Heart left ventricle (tissue), 16 donors: Measurements from ENCODE around the gene PDGFC. TPM values are rescaled to one million over a fixed set of nuclear protein-coding genes. Genes with fewer than 3 reads are reported as not detected.
A peak's percentile ranks its signal among the peaks of the same experiment; 100 is the strongest.

ENCODE experiments used
- ATAC-seq, 4 donors: fragments of 200-7000 bp; cut with Tn5 transposase; one replicate each; pipeline ENCODE4 v1.9.1; 2020 to 2022; ENCODE audit warnings: moderate library complexity in 4 of 4, mild to moderate bottlenecking in 3 of 4, moderate number of reproducible peaks in 1 of 4
- DNase-seq, 5 donors: peaks; one replicate each; pipeline ENCODE4 v3.0.0-alpha.2; 2020
- H3K27ac ChIP-seq, 12 donors: fragments of 200-600 bp; sonication (generic) in 4 of 12; one replicate each; pipeline versions ENCODE4 v1.5.0 to v1.8.0; 2016 to 2022; ENCODE audit warnings: mild to moderate bottlenecking in 2 of 12
- H3K27me3 ChIP-seq, 9 donors: fragments of 200-600 bp; sonication (generic) in 2 of 9; one replicate each; pipeline versions ENCODE4 v1.5.1 to v1.8.0; 2016 to 2022; ENCODE audit warnings: mild to moderate bottlenecking in 3 of 9
- H3K36me3 ChIP-seq, 9 donors: fragments of 200-600 bp; sonication (generic) in 2 of 9; one replicate each; pipeline versions ENCODE4 v1.5.0 to v1.8.0; 2018 to 2022; ENCODE audit warnings: mild to moderate bottlenecking in 2 of 9
- H3K4me1 ChIP-seq, 12 donors: fragments of 200-600 bp; sonication (generic) in 4 of 12; one replicate each; pipeline versions ENCODE4 v1.5.0 to v1.8.0; 2016 to 2022; ENCODE audit warnings: mild to moderate bottlenecking in 3 of 12
- H3K4me3 ChIP-seq, 12 donors: fragments of 200-600 bp; sonication (generic) in 4 of 12; one replicate each; pipeline versions ENCODE4 v1.5.0 to v1.8.0; 2017 to 2022; ENCODE audit warnings: mild to moderate bottlenecking in 9 of 12, moderate library complexity in 4 of 12
- H3K9me3 ChIP-seq, 12 donors: fragments of 200-600 bp; sonication (generic) in 4 of 12; one replicate each; pipeline versions ENCODE4 v1.5.0 to v1.8.0; 2016 to 2022; ENCODE audit warnings: mild to moderate bottlenecking in 1 of 12
- CTCF ChIP-seq, 12 donors: fragments of 200-600 bp; sonication (generic) in 4 of 12; IDR thresholded peaks; one replicate each; pipeline versions ENCODE4 v1.5.0 to v1.8.0; 2018 to 2022; ENCODE audit warnings: antibody characterized with exemption in 12 of 12, mild to moderate bottlenecking in 5 of 12
- POLR2A ChIP-seq, 2 donors: fragments of 450-650 bp; IDR thresholded peaks; one replicate each; pipeline ENCODE4 v1.6.1; 2017; ENCODE audit warnings: antibody characterized with exemption in 2 of 2, mild to moderate bottlenecking in 2 of 2, moderate library complexity in 2 of 2
- WGBS, 4 donors: extraction: QIAGEN DNeasy Blood & Tissue Kit in 2 of 4; methylation state at CpG; one replicate each; pipeline versions ENCODE4 v1.1.5 to v1.1.7; 2013 to 2018; 5-methylcytosine and 5-hydroxymethylcytosine counted together
- intact Hi-C, 10 donors: fragments of 100-400 bp; cut with DNase I; formaldehyde crosslinking; loops; one replicate each; pipeline versions ENCODE4 v1.11.1 to v1.14.2; 2022
- polyA plus RNA-seq, 2 donors: library from polyadenylated mRNA; stranded (reverse); fragments of 200-250 nt; gene quantifications; one replicate each; pipeline ENCODE4 v1.2.3, GENCODE V29; 2013
- total RNA-seq, 9 donors: library from RNA; depleted of rRNA in 2 of 9; stranded (reverse); fragments of >200 nt in 2 of 9; fragmentation: NEBNext Ultra II Directional in 3 of 9; extraction: Animal tissue kit (Norgen Biotek cat#: 25700) in 3 of 9; gene quantifications; one replicate each; pipeline versions ENCODE4 v1.1.0 to v1.2.4, GENCODE V29; 2016 to 2023
- donor health status: ischemic (EF 13 %, LVEDD 7.1; RV severe dilation, severe dysfunction).
- donor health status: healthy with polysubstance abuse.
- donor health status: DM: no; HTN: yes; CAD: no.
- donor health status: DM: no; HTN: no; CAD: no.
- donor health status: ischemic (EF 25% LVEDD 6.9; RV normal size, moderate dysfunction).
- donor health status: ischemic (EF 25% LVEDD 5.7; RV mildly dilated, moderate dysfunction).
- donor health status: healthy.
- donor health status: DM: yes; HTN: yes; CAD: no.
- donor health status: ischemic (EF 35%, LVEDD 5.7; RV mildly dilated, moderate dysfunction).
- donor health status: nonischemic (EF 11% LVEDD 7.7; RV severe dilation, severe dysfunction).
- donor health status: DM: yes; HTN: yes; CAD: no.
- donor health status: PGD.
- donor health status: ischemic (EF 29% LVEDD 5.4; RV normal size, mild dysfunction).
- donor health status: nonischemic (EF 23%, LVEDD 6.1; RV moderate dilation, normal function).

PDGFC gene
- total and polyA plus RNA-seq, 11 donors: 2.5 to 29.6 (median 12.2) TPM

GRCh38 chr4:156827519-156827918 lies 144.1 kb downstream of the PDGFC start:
- TF ChIP-seq POLR2A (IDR thresholded peaks at IDR 0.05) (no peak), CTCF (IDR thresholded peaks at IDR 0.05) (no peak)
- H3K4me1 ChIP-seq: peaks cover 0 to 17% (median 5%) of the 10 kb centered on the region in 12 donors
- intact Hi-C loops: no loop called here
- peaks cover 0 to 1% (median 0%) of the 10 kb centered on the region in 12 donors for H3K9me3 ChIP-seq
- WGBS, 4 donors: 72 to 97% (median 86%) methylated on average over 2 of the region's 2 CpGs
- no peaks in the 10 kb centered on the region for H3K36me3 ChIP-seq
- H3K27me3 ChIP-seq: no peaks in the 10 kb centered on the region
- ATAC-seq (no peak), DNase-seq (no peak)
- H3K4me3 ChIP-seq: no peak overlapping the region
- no peak overlapping the region for H3K27ac ChIP-seq

GRCh38 chr4:156825074-156825473 lies 146.5 kb downstream of the PDGFC start:
- TF ChIP-seq POLR2A (IDR thresholded peaks at IDR 0.05): no peak
- no peak for TF ChIP-seq CTCF (IDR thresholded peaks at IDR 0.05)
- ATAC-seq: no peak
- Histone ChIP-seq H3K9me3 (peaks cover 0 to 1% (median 0%) of the 10 kb centered on the region in 12 donors), H3K36me3 (no peaks in the 10 kb centered on the region), H3K27me3 (no peaks in the 10 kb centered on the region), H3K4me1 (peaks cover 0 to 23% (median 6%) of the 10 kb centered on the region in 12 donors), H3K4me3 (no peak overlapping the region), H3K27ac (no peak overlapping the region)
- 80 to 90% (median 86%) methylated on average over 4 of the region's 4 CpGs for WGBS, 4 donors
- DNase-seq: no peak
- intact Hi-C loops: no loop called here

DNA sequence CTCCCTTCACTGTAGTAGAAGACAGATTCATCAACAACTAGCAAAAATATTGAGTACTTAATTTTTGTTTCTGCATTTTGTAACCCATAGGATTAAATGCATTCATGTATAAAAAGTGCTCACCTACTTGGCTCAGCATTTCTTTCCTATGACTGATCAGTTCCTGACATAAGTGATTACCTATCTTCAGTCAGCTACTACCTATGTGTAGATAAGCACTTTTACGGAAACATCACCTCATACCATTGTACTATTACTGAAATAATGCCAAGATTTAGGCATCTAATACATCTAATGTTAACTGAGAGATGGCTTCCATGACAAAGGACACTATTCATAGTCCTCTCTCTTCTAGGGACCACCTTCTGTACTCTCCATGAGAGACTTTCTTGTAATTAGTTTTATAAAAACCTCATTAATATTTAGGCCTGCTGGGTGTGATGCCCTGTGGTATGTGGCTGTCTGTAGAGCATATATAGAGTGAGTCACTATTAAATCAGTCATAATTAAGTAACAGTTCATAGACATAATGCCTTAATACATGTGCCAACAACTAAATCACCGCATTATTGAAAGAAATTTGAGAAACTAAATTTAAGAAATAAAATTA lies 147.0 kb downstream of the PDGFC start:
- intact Hi-C loops: no loop called here
- no peak for ATAC-seq
- 82 to 89% (median 85%) methylated on average over 2 of the region's 2 CpGs for WGBS, 4 donors

GRCh38 chr4:156820931-156821330 lies 150.7 kb downstream of the PDGFC start:
- Histone ChIP-seq H3K36me3 (no peaks in the 10 kb centered on the region), H3K4me3 (no peak overlapping the region), H3K27me3 (no peaks in the 10 kb centered on the region), H3K27ac (no peak overlapping the region), H3K9me3 (no peaks in the 10 kb centered on the region), H3K4me1 (peaks cover 0 to 6% (median 0%) of the 10 kb centered on the region in 12 donors)
- DNase-seq (no peak), ATAC-seq (peak in 2 of 4 donors; percentile 33 to 47)
- TF ChIP-seq CTCF (IDR thresholded peaks at IDR 0.05) (no peak), POLR2A (IDR thresholded peaks at IDR 0.05) (no peak)
- intact Hi-C loops: no loop called here
- WGBS, 4 donors: 33 to 41% (median 35%) methylated on average over 3 of the region's 3 CpGs

More for the DNA sequence above, 147.0 kb downstream of the PDGFC start:
- Histone ChIP-seq H3K27ac (no peak overlapping the region), H3K27me3 (no peaks in the 10 kb centered on the region), H3K9me3 (no peaks in the 10 kb centered on the region), H3K4me3 (no peak overlapping the region), H3K36me3 (no peaks in the 10 kb centered on the region), H3K4me1 (peaks cover 0 to 22% (median 4%) of the 10 kb centered on the region in 12 donors)
- TF ChIP-seq POLR2A (IDR thresholded peaks at IDR 0.05): no peak
- TF ChIP-seq CTCF (IDR thresholded peaks at IDR 0.05): no peak
- DNase-seq: no peak
